ENCODE data around the gene NFX1. TPM values are rescaled to one million over a fixed set of nuclear protein-coding genes. Genes with fewer than 3 reads are reported as not detected.
"Not testable (repeated sequence)": the region's sequence is repeated elsewhere in the genome, so short reads cannot be mapped to it uniquely, and the experiment has no call there.

NFX1 gene
- polyA plus RNA-seq, 1 donor, result 41.0 TPM

DNA sequence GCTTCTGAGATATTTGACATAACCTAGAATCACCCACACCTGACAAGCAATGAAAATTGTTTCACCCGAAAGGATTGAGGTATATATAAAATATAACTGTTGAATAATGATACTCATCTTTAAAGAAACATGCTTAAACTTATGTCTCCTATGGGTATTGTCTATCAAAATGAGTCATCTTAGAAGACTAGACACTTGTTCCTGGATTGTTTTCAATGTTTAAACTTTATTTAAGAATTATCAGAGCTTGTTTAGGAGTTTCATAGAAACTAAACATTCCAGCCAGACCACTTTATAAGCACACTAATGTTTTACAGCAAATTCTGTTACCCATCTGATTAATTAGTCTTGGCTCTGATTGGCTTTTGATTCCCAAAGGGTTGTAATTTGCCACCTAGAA, 19.6 kb downstream of the NFX1 start:
- no peak for DNase-seq

DNA sequence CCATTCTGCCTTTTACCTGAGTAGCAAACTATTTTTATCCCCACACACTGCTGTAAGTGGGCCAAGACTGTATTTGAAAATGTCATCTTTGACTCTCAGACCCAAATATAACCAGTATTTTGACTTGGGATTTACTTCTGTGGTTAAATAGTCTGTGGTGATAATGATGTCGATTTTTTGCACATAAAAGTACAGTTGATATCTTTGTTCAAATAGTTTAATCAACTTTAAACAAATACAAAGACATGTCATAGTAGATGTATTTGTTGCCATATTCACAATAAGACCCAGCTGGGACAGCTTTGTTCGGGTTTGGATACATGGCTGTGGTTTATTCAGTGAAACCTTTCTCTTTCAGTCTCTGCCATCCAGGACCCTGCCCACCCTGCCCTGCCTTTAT, 20.4 kb downstream of the NFX1 start:
- no peak for DNase-seq

DNA sequence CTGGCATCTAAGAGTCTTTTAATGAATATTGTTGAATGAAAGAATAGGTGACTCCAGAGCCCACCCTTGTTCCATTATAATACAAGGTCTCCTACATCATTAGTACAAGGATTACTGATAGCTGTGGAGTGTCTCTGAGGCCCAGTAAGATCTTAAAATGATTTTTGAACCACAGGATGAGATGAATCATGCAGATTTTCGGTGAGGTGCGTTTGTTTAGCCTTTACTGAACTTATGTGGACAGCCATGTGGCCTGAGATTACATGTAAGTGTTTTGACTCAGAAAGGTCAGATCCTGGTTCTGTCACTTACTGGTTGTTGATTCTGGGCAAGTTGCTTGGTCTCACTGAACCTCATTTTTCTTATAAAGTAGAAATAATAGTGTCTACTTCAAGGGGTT, 21.6 kb downstream of the NFX1 start:
- DNase-seq, result no peak

DNA sequence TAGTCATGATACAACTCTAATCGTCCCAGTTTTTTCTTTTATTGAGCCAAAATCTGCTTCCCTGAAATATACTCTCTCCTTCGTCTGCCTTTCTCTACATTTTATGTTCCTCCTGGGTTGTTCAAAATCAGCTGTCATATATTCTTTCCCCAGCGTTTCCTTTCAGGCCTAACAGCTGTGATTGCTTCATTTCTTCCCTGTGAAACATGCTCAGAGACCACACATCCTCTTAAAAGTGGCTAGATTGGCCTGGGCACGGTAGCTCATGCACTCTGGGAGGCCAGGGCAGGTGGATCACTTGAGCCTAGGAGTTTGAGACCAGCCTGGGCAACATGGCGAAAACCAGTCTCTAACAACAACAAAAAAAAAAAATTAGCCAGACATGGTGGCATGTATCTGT, 25.1 kb downstream of the NFX1 start:
- DNase-seq, result no peak

DNA sequence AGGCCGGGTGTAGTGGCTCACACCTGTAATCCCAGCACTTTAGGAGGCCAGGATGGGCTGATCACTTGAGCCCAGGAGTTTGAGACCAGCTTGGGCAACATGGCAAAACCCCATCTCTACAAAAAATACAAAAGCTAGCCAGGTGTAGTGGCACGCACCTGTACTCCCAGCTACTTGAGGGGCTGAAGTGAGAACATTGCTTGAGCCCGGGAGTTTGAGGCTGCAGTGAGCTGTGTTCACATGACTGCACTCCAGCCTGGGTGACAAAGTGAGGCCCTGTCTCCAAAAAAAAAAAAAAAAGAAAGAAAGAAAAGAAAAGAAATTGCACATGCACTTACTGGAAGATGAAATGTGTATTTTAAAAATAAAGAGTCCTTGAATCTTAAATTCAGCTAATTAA, 26.8 kb downstream of the NFX1 start:
- not testable (repeated sequence) for DNase-seq

DNA sequence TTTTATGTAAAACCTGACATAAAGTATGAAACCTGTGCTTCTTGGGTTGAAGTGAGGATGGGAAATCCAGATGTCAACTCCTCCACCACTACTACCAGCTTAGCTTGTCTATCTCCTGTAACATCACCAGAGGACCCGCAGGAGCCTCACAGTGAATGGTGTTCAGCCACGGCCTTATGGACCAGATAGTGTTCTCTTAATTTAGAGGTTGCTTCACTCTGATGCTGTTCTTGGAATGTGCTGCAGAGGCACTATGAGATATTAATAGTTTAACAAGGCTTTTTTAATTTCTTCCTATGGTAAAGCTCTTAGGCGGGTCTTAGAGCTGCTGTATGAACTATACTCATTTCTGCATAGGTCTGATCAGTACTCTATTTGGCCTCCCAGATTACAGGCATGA, 27.9 kb downstream of the NFX1 start:
- DNase-seq, result no peak

DNA sequence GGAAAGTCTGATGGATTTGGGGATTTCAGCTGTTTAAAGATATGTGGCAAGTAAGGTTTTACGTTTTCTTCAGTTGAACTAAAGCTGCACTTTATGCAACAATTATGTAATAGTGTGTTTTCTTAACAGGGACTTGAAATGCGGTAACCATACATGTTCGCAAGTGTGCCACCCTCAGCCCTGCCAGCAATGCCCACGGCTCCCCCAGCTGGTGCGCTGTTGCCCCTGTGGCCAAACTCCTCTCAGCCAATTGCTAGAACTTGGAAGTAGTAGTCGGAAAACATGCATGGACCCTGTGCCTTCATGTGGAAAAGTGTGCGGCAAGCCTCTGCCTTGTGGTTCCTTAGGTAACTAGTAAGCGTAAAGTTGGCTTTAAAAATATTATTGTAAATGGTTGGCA, 28.5 kb downstream of the NFX1 start:
- no peak for DNase-seq

DNA sequence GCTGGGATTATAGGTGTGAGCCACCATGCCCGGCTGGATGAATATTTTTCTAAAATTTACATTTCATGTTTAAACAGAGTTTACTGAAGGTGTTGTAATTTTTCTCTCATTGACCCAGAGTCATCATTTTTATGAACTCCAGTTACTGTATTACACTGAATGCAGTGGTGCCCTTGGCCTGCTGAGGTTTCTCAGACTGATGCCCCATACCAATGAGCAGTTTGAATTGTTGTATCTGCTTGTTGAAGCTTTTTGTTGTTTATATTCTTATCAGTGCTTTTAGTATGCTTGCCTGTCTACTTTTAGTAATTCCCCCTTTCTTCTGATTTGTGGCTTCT, 29.9 kb downstream of the NFX1 start:
- DNase-seq, result no peak

DNA sequence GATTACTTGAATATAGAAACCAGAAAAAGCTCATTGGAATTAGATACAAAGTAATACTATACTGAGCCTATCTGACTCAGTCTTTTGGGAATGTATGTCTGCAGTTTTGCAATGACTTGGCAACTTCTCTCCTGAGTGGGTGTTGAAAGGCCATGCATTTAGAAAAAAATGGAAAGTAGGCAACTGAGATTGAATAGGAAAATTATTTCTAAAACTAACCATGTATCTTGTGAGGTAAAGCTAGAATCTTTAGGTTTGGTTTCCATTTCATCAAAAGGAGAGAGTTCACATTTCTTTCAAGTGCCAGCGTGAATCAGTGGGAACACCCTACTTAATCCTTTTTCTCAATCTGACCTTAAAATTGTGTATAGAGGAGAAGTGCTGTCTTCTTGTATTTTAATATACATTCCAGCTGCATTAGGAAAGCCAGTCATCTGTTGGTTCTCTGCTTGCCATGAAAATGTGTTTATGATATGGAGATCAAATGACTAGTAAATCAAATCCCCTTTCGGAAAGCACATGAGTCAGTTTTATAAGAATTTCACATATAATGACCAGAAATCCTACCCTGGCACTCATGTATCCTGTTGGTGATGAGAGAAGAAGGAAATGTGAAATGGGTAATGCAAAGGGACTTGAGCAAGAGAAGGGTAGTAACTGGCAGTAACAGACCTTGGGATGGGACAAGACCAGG, 30.4 kb downstream of the NFX1 start:
- no peak for DNase-seq

DNA sequence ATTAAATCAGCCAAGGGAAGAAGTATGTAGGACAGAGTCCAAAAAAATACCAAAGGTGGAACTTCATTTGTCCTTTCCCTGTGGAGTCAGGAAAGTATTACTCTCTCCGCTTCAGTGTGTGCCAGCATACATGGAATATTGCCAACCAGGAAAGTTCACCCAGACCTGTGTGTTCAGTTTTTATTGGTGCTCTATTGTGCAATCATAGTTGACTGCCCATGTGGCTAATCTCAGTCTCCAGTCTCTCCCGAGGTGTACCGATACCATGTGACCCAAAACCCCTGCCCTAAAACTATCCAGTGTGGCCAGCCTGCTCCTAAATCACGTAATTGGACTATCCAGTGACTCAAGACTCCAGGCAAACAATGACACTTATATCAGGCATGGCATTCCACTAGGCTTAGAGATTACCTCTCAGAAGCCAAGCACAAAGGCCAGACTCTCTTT, 38.8 kb downstream of the NFX1 start:
- peak; percentile 14 for DNase-seq

DNA sequence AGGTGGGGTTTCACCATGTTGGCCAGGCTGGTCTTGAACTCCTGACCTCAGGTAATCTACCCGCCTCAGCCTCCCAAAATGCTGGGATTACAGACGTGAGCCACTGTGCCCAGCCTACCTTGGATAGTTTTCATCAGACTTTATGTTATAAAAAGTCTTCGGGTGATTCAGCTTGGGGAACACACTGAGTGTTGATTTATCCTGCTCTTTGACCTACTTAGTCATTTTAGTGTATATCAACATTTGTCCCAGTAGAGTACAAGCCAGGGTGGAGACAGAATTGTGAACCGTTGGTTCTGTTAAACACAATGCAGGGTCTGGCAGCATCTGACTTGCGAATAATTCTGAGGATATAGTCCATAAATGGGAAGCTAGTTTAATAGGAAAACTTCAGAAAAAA, 39.7 kb downstream of the NFX1 start:
- DNase-seq, result no peak

DNA sequence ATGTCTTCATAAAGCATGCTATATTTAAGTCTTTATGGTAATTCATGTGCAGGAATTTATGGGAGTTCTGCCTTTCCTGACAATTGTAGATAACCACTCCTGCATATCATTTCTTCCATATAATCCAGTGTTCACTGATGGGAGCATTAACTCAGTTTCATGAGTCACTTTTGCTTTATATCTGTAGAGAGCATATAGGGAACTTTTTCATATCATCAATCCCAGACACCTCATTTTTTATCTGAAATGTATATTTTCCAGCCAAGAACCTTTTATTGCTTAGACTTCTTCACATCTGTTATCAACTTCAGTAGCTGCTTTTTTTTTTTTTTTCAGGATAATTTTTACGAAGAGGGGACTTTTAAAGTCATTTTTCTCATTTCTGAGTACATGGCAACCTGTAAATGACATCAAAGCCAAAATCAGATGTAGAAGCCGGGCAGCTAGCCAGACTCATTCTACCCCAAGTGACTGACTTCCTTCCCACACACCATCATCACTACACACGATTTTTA, 41.1 kb downstream of the NFX1 start:
- DNase-seq, result no peak

DNA sequence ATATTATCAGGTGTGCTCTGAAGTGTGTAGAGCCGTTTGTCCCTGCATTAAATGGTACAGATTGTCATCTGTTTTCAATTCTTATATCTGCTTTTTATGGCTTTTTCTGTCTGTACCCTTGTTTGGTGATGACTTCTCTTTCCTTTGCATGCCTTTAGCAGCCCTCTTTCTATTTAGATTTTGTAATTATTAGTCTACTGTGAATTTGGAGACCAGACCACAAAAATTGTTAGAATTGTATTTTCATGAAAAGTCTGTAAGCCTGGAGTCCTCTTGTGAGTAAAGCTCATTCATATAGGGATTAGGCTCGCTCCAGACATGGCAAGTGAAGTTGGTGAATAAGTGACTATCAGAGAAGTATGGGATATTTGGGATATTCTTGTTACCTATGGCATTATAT, 41.7 kb downstream of the NFX1 start:
- no peak for DNase-seq

DNA sequence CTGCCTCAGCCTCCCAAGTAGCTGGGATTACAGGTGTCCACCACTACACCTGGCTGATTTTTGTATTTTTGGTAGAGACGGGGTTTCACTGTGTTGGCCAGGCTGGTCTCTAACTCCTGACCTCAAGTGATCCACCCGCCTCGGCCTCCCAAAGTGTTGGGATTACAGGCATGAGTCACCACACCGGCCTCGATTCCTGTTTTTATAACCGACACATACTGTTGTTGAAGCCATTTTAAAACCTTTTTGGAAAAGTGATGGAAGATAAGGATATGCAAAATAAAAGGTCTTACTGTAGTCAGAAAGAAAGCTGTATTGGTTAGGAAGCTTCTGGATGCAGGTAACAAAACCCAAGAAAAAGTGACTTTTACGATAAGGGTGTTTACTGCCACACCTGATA, 42.6 kb downstream of the NFX1 start:
- DNase-seq, result not testable (repeated sequence)

DNA sequence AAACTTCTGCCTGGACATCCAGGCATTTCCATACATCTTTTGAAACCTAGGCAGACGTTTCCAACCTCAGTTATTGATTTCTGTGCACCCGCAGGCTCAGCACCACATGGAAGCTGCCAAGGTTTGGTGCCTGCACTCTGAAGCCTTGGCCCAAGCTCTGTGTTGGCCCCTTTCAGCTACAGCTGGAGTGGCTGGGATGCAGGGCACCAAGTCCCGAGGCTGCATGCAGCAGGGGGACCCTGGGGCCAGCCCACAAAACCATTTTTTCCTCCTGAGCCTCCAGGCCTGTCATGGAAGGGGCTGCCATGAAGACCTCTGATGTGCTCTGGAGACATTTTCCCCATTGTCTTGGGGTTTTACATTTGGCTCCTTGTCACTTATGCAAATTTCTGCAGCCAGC, 49.9 kb downstream of the NFX1 start:
- DNase-seq, result no peak

DNA sequence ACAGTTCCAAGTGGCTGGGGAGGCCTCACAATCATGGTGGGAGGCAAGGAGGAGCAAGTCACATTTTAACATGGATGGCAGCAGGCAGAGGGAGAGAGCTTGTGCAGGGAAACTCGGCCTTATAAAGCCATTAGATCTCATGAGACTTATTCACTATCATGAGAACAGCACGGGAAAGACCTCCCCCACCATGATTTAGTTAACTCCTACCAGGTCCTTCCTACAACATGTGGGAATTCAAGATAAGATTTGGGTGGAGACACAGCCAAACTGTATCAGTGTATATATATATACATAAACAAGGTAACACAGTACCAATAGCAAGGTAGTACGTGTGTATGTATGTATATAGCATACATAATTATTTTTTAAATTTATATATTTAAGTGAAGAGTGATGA, 50.9 kb downstream of the NFX1 start:
- DNase-seq, result no peak

DNA sequence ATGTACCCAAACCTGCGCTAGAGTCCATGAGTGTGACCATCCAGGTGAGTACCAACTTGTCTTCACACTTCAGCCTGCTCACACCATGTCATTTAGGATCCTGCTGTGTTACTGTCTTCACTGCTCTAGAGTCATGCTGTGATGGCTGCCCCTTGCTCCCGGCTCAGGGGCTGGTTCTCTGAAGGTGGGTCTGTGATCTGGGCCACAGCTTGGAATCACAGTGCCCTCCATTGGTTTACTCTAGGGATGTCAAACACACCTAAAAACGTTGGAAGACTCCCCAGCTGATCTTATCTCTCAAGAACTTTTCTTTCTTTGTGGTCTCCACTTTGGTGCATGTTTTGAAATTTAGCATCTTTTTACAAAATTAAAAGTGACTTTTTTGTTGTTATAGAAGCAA, 53.8 kb downstream of the NFX1 start:
- no peak for DNase-seq

DNA sequence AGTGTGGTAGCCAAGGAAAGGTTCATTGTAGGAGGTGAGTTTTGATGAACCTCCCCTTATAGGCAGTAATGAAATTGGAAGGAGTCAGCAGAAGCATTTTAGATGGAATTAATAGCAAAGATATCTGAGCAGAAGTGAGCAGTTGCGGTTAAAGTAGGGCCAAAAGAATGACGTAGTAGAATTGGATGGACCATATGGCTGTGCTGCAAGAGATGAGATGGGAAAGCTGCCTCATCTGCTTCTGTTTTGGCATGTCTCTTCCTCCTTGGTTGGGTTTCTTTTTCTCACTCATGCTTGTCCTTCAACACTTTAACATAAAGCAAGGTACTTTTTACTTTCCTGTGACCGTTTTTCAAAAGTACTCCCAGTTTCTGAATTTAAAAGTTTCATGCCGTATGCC, 56.2 kb downstream of the NFX1 start:
- DNase-seq, result no peak

DNA sequence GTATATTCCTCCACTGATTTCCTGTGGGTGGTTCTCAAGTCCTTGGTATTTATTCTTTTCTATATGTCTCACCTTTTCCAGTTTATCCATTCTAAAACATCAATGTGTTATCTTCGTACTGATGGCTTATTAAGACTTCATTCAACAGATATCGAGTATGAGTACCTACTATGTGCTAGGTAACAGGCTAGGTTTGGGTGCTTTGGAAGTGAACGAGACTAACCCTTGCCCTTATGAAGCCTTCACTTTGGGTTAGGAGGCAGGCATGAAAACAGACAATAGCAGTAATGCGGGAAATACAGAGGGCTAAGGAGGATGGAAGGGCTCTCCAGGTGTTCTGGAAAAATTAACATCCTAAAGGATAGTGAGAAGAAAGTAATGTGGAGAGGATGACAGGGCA, 58.7 kb downstream of the NFX1 start:
- DNase-seq, result no peak

DNA sequence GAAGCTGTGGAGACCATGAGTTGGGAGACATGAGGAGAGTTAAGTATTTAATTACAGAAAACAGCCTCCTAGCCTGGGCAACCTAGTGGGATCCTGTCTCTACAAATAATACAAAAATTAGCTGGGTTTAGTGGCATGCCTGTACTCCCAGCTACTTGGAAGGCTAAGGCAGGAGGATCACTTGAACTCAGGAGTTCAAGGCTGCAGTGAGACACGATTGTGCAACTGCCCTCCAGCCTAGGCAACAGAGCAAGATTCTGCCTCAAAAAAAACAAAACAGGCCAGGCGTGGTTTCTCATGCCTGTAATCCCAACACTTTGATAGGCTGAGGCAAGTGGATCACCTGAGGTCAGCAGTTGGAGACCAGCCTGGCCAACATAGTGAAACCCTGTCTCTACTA, 59.4 kb downstream of the NFX1 start:
- no peak for DNase-seq

DNA sequence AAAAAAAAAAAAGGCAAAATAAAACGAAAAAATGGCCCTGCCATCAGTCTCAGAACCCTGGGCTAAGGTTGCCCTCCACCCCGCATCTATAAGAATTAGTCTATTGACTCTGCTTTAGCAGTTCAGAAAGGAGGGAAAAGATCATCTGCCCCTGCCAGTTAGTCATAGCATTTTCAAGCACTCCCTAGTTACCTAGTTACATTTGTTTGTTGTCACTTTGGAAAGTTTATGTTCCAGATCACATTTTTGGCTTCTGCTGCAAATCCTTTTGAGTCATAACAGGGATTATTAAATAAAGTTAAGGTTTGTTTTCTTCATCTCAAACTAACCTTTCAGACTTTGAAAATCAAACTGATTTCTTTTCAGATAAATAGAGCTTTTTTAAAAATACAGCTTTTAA, 60.0 kb downstream of the NFX1 start:
- no peak for DNase-seq

DNA sequence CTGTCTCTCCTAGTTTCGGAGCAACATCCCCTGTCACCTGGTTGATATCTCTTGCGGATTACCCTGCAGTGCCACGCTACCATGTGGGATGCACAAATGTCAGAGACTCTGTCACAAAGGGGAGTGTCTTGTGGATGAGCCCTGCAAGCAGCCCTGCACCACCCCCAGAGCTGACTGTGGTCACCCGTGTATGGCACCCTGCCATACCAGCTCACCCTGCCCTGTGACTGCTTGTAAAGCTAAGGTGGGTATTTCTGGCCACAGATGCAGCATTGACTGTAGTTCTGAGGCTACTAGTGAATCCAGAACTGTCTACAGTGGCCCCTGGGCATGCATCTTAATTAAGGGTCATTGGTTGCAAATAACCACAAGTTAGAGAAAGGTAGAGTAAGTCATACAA, 61.2 kb downstream of the NFX1 start:
- DNase-seq, result no peak

DNA sequence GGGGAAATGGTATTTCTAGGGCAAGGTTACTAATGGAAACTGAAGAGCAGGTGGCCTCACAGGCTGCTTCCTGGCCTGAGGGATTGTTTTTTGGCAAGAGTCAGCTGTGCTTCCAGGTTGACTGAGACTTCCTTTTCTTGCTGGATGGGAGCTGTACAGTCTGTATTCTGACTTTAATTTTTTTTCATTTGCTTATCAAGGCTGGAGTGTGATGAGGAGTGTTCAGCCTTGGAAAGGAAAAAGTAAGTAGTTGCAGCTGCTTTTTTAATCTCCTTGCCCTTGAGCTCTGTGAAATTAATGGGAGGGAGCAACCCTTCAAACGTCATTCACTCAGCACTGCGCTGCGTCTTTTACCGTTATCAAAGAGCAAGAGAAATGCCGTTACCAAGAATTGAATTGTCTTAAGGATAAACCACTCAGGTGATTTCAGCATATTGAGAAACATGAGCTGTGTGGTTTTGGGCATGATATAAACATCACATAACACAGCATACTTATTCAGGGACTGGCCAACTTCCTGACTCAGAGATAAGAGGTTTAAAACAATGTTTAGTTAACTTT, 64.4 kb downstream of the NFX1 start:
- no peak for DNase-seq

DNA sequence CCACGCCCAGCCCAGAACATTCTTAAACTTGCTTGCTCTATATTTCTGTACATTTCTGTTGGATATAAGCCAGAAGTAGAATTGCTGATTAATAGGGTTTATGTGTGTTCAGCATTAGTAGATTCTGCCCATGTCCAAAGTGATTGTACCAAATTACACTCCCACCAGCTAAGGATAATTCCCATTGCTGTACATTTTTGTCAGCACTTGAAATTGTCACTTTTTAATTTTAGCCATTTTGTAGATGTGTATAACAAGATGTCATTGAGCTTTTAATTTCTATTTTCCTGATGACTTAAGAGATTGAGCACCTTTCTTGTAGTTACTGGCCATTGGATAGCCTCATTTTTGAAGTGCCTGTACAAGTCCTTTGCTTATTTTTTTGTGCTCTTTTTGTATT, 65.6 kb downstream of the NFX1 start:
- DNase-seq, result no peak

All from left kidney (tissue), 2 donors.